Smooth muscle cell (in vitro differentiated cells): ENCODE results near the gene MLX. TPM values are rescaled to one million over a fixed set of nuclear protein-coding genes. Genes with fewer than 3 reads are reported as not detected.

ENCODE experiments used
- DNase-seq: peaks from one replicate; lab custom pipeline; 2025; ENCODE audit not compliant: unreplicated experiment; lab: John Stamatoyannopoulos, UW
- H2AFZ ChIP-seq: fragments of 200-600 bp; sonication (generic); 2 replicates; pipeline ENCODE4 v1.6.0; 2016; ENCODE audit warnings: antibody characterized with exemption, low read depth, mild to moderate bottlenecking
- H3F3A ChIP-seq: fragments of 200-600 bp; sonication (generic); 2 replicates; pipeline ENCODE4 v1.6.0; 2017; ENCODE audit warnings: antibody characterized with exemption, low read depth
- H3K27ac ChIP-seq: fragments of 200-600 bp; sonication (generic); 2 replicates; pipeline ENCODE4 v1.5.1; 2016; ENCODE audit warnings: low read depth, mild to moderate bottlenecking
- H3K27me3 ChIP-seq: fragments of 200-600 bp; sonication (generic); 2 replicates; pipeline ENCODE4 v1.6.1; 2016; ENCODE audit warnings: low read depth, mild to moderate bottlenecking
- H3K36me3 ChIP-seq: fragments of 200-600 bp; sonication (generic); 2 replicates; pipeline ENCODE4 v1.5.1; 2016; ENCODE audit warnings: low read depth
- H3K4me1 ChIP-seq: fragments of 200-600 bp; sonication (generic); 2 replicates; pipeline ENCODE4 v1.5.1; 2016; ENCODE audit warnings: low read depth
- H3K4me2 ChIP-seq: fragments of 200-600 bp; sonication (generic); 2 replicates; pipeline ENCODE4 v1.6.0; 2016; ENCODE audit warnings: mild to moderate bottlenecking
- H3K4me3 ChIP-seq: fragments of 200-600 bp; sonication (generic); 2 replicates; pipeline ENCODE4 v1.5.1; 2016; ENCODE audit warnings: mild to moderate bottlenecking
- H3K79me2 ChIP-seq: fragments of 200-600 bp; sonication (generic); 2 replicates; pipeline ENCODE4 v1.6.0; 2016; ENCODE audit warnings: low read depth, mild to moderate bottlenecking
- H3K9ac ChIP-seq: fragments of 200-600 bp; sonication (generic); 2 replicates; pipeline ENCODE4 v1.6.0; 2016; ENCODE audit warnings: low read depth
- H3K9me3 ChIP-seq: fragments of 200-600 bp; sonication (generic); replicated peaks from 2 replicates; pipeline ENCODE4 v1.5.1; 2016; ENCODE audit warnings: low read depth
- H4K20me1 ChIP-seq: fragments of 200-600 bp; sonication (generic); 2 replicates; pipeline ENCODE4 v1.6.0; 2016; ENCODE audit warnings: low read depth
- CTCF ChIP-seq: fragments of 200-600 bp; sonication (generic); IDR thresholded peaks from 2 replicates; pipeline ENCODE4 v1.5.1; 2017; ENCODE audit warnings: borderline replicate concordance, mild to moderate bottlenecking, antibody characterized with exemption; ENCODE audit not compliant: insufficient read depth, poor library complexity, severe bottlenecking
- WGBS: methylation state at CpG from one replicate; pipeline ENCODE4 v1.1.7; 2016; ENCODE audit warnings: low lambda C conversion rate; 5-methylcytosine and 5-hydroxymethylcytosine counted together
- polyA plus RNA-seq: library from polyadenylated mRNA; unstranded; fragments of >200 nt; fragmentation: Nextera tagmentation; extraction: Ambion mirVana; gene quantifications from 2 replicates; pipeline ENCODE4 v1.2.1, GENCODE V29; 2016
- total RNA-seq: library from RNA; depleted of rRNA; stranded (reverse); fragments of >200 nt; gene quantifications from 2 replicates; pipeline ENCODE4 v1.2.3, GENCODE V29; 2014

The MLX gene
- total and polyA plus RNA-seq, 2 experiments from 2014 or later: 21.1 to 21.6 TPM

DNA sequence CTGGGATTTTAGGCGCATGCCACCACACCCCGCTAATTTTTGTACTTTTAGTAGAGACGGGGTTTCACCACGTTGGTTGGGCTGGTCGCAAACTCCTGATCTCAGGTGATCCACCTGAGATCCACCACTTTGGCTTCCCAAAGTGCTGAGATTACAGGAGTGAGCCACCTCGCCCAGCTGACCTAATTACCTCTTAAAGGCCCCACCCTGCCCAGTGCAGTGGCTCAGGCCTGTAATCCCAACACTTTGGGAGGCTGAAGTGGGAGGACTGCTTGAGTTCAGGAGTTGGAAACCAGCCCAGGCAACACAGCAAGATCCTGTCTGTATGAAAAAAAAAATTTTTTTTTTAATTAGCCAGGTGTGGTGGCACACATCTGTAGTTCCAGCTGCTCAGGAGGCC is 7.8 kb upstream of the MLX start:
- Histone ChIP-seq H3K36me3 (no peaks in the 10 kb centered on the region), H3K4me3 (no peak overlapping the region), H3K4me2 (no peak overlapping the region), H4K20me1 (no peaks in the 10 kb centered on the region), H3K9me3 (no peaks in the 10 kb centered on the region), H3F3A (peaks cover 4% of the 10 kb centered on the region), H3K27me3 (no peaks in the 10 kb centered on the region), H3K79me2 (peaks cover 34% of the 10 kb centered on the region), H3K9ac (no peak overlapping the region), H3K27ac (no peak overlapping the region), H3K4me1 (peaks cover 19% of the 10 kb centered on the region), H2AFZ (no peak overlapping the region)
- WGBS: 93% methylated on average over 6 of the region's 6 CpGs
- TF ChIP-seq CTCF: no peak
- DNase-seq: no peak

DNA sequence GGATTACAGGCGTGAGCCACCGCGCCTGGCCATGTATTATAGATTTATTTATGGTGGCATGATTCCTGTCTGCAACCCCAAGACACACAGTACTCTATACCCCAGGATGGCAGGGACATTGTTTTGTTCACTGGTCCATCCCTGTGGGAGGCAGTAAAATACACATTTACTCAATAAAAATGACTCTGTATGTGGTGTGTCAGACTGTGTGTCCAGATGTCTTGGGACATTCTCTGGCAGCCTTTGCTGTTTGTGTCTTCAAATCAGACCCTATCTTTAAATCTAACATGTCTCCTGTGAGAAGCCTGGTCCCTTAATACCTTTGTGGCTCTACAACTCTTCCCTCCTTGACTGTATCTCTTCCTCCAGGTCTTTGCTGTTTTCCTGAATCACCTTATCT is 6.7 kb upstream of the MLX start:
- Histone ChIP-seq H3K4me1 (peaks cover 16% of the 10 kb centered on the region), H3K36me3 (no peaks in the 10 kb centered on the region), H3K9me3 (no peaks in the 10 kb centered on the region), H4K20me1 (no peaks in the 10 kb centered on the region), H3K4me2 (no peak overlapping the region), H3K27me3 (no peaks in the 10 kb centered on the region), H2AFZ (no peak overlapping the region), H3F3A (peaks cover 7% of the 10 kb centered on the region), H3K27ac (no peak overlapping the region), H3K4me3 (no peak overlapping the region), H3K79me2 (peaks cover 27% of the 10 kb centered on the region), H3K9ac (no peak overlapping the region)
- no peak for TF ChIP-seq CTCF
- no peak for DNase-seq
- WGBS: 97% methylated on average over 3 of the region's 3 CpGs

DNA sequence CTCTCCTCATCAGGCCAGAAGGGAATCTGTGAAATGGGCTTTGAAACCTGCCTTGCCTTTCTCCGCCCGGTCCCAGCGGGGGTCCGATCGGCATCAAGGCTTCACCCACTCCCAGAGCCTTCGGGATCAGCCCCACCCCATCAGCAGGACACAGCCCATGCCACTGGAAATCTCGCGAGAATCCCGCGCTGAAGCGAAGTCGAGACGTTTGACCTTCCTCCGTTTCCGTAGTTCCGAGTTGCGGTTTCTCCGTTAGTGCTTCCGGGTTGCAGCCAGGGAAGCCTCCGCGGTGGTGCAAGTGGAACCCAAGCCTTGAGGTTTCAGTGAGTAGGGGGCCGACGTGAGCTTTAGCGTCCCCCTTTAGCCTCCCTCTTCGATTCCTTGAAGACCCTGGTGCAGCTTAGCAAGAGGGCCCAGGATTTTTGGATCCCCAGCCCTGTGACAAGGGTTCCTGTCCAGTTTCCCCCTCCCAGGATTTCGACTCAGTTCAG is 5.0 kb upstream of the MLX start, which contains the start of gene COASY:
Gene COASY (plus strand): TSS at position 252 of the 491 bp plus-strand sequence. CDS start 475 bp downstream, outside the sequence.
- no peaks in the 10 kb centered on the region for H4K20me1 ChIP-seq
- DNase-seq: peak; percentile 59
- peak within 1 kb of the TSS; percentile 76 for H3K4me3 ChIP-seq
- H3K4me2 ChIP-seq: peak within 1 kb of the TSS; percentile 97
- peaks cover 13% of the 10 kb centered on the region for H3F3A ChIP-seq
- peak within 1 kb of the TSS; percentile 85 for H3K27ac ChIP-seq
- no peaks in the 10 kb centered on the region for H3K27me3 ChIP-seq
- TF ChIP-seq CTCF: no peak
- H2AFZ ChIP-seq: peak within 1 kb of the TSS; percentile 47
- H3K9ac ChIP-seq: peak within 1 kb of the TSS; percentile 92
- peaks cover 21% of the 10 kb centered on the region for H3K79me2 ChIP-seq
- WGBS: 3% methylated on average over 26 of the region's 26 CpGs
- no peaks in the 10 kb centered on the region for H3K9me3 ChIP-seq
- peaks cover 14% of the 10 kb centered on the region for H3K4me1 ChIP-seq
- no peaks in the 10 kb centered on the region for H3K36me3 ChIP-seq
